Progenitor cell of endocrine pancreas (in vitro differentiated cells): ENCODE measurements around the gene RASSF3. TPM values are rescaled to one million over a fixed set of nuclear protein-coding genes. Genes with fewer than 3 reads are reported as not detected.
A peak's percentile ranks its signal among the peaks of the same experiment; 100 is the strongest.

Experiments used
- DNase-seq: peaks from one replicate; pipeline ENCODE4 v3.0.0; 2021; ENCODE audit warnings: low spot score; ENCODE audit not compliant: unreplicated experiment
- H3K27ac Mint-ChIP-seq: 2 replicates; pipeline ENCODE4 v1.8.0; 2021; ENCODE audit warnings: mild to moderate bottlenecking, moderate library complexity, mixed read lengths
- H3K27me3 Mint-ChIP-seq: 2 replicates; pipeline ENCODE4 v1.8.0; 2021; ENCODE audit warnings: mixed read lengths
- H3K36me3 Mint-ChIP-seq: 2 replicates; pipeline ENCODE4 v1.8.0; 2022; ENCODE audit warnings: mixed read lengths; ENCODE audit not compliant: insufficient read depth
- H3K4me1 Mint-ChIP-seq: 2 replicates; pipeline ENCODE4 v1.8.0; 2021; ENCODE audit warnings: low read depth, mixed read lengths
- H3K4me3 Mint-ChIP-seq: 2 replicates; pipeline ENCODE4 v1.8.0; 2021; ENCODE audit warnings: low read depth, mild to moderate bottlenecking, moderate library complexity, mixed read lengths
- H3K9me3 Mint-ChIP-seq: 2 replicates; pipeline ENCODE4 v1.8.0; 2021; ENCODE audit warnings: low read depth, mixed read lengths
- total RNA-seq: library from RNA; stranded (reverse); gene quantifications from 2 replicates; pipeline ENCODE4 v1.2.1, GENCODE V29; 2021
- TF ChIP-seq, protein P1 (sequence below): fragments of 200-600 bp; sonication (generic); IDR thresholded peaks from one replicate; pipeline ENCODE4 v1.5.0; 2021; ENCODE audit warnings: antibody characterized with exemption, mild to moderate bottlenecking; ENCODE audit not compliant: unreplicated experiment

RASSF3 gene
- total RNA-seq, 1 donor from 2014 or later: 20.7 TPM

DNA sequence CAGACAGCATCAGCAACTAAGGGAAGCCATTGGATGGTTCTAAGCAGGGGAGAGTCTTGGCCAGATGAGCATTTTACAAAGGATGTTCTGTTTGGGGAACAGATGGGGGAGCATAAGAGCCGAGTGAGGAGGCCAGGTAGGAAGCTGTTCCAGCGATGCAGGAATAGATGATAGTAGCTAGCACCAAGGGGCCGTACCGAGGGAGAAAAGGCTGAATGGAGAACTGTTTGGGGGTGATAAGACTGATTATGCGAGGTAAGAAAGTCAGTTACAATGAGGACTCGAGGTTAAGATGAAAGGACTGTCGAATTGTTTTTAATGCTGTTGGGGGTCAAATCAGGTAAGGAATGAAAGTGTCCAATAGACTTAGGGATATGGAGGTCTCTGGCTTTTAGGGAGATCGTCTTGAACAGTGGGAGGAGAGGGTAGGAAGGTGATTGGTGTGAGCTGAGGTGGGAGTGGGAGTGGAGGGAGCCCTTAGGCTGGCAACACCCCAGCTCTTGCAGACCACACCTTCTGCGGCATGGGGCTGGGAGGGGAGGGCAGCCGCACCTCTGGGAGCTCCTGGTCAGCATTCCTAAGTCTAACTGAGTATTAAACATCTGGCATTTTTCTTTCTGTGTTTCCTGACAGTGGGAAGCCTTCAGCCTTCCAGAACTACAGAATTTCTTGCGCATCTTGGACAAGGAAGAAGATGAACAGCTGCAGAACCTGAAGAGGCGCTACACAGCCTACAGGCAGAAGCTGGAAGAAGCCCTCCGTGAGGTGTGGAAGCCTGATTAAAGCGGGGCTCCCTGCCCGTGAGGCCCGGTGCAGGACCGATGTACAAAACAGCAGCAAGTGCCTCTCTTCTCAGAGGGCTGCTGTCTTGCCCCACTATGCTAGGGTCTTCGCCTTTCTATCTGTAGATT lies 84.1 kb downstream of the RASSF3 start:
- Mint-ChIP-seq H3K27ac (no peak overlapping the region), H3K4me3 (no peak overlapping the region), H3K27me3 (no peaks in the 10 kb centered on the region), H3K9me3 (no peaks in the 10 kb centered on the region), H3K36me3 (peaks cover 11% of the 10 kb centered on the region), H3K4me1 (peaks cover 20% of the 10 kb centered on the region)
- TF ChIP-seq, protein P1, sequence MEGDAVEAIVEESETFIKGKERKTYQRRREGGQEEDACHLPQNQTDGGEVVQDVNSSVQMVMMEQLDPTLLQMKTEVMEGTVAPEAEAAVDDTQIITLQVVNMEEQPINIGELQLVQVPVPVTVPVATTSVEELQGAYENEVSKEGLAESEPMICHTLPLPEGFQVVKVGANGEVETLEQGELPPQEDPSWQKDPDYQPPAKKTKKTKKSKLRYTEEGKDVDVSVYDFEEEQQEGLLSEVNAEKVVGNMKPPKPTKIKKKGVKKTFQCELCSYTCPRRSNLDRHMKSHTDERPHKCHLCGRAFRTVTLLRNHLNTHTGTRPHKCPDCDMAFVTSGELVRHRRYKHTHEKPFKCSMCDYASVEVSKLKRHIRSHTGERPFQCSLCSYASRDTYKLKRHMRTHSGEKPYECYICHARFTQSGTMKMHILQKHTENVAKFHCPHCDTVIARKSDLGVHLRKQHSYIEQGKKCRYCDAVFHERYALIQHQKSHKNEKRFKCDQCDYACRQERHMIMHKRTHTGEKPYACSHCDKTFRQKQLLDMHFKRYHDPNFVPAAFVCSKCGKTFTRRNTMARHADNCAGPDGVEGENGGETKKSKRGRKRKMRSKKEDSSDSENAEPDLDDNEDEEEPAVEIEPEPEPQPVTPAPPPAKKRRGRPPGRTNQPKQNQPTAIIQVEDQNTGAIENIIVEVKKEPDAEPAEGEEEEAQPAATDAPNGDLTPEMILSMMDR: no peak
- DNase-seq: no peak

DNA sequence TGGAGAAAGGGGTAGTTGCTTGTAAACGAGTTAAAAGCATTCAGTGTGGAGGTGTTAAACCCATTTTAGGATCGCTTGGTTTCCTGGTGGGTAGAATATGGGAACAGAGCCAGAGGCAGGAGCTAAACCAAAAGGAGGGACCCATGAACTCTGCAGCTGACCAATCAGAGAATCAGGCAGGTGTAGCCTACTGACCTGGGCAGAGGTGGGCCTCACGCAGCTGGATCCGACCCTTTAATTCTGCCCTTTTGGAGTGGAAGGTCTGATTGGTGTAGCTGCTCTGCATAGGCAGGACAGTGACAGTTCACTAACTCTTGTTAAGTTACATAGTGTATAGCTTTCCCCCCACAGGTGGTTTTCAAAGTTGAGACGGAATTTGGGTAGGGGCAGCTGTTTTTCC lies 85.3 kb downstream of the RASSF3 start:
- DNase-seq: no peak
- no peak overlapping the region for H3K4me3 Mint-ChIP-seq
- TF ChIP-seq, protein P1: no peak
- H3K27me3 Mint-ChIP-seq: no peaks in the 10 kb centered on the region
- H3K27ac Mint-ChIP-seq: no peak overlapping the region
- peaks cover 14% of the 10 kb centered on the region for H3K36me3 Mint-ChIP-seq
- peaks cover 20% of the 10 kb centered on the region for H3K4me1 Mint-ChIP-seq
- no peaks in the 10 kb centered on the region for H3K9me3 Mint-ChIP-seq

- no peak for DNase-seq
- Mint-ChIP-seq H3K27ac (no peak overlapping the region), H3K4me1 (peaks cover 19% of the 10 kb centered on the region), H3K27me3 (no peaks in the 10 kb centered on the region), H3K9me3 (no peaks in the 10 kb centered on the region), H3K4me3 (no peak overlapping the region), H3K36me3 (peaks cover 14% of the 10 kb centered on the region)
- TF ChIP-seq, protein P1: peak; percentile 50
Measured at GRCh38 chr12:64696080-64696741, 85.9 kb downstream of the RASSF3 start.

DNA sequence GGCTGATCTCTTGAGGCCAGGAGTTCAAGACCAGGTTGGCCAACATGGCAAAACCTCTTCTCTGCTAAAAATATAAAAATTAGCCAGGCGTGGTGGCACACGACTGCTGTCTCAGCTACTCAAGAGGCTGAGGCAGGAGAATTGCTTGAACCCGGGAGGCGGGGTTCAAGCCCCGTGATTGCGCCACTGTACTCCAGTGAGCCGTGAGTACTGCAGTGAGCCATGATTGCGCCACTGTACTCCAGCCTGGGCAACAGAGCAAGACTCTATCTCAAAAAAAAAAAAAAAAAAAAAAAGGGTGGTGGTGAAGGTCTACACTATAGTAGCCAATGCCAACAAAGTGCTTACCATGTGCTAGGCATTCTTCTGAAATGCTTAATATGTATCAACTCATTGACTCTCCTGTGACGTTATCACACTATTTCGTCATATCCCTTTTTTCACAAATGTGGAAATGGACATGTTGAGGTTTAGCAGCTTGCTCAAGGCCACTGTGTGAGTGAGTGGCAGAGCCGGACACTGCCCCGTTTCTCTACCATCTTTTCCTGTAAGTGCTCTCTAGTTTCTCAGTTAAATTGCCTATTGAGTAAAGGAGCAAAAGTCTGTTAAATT lies 89.3 kb downstream of the RASSF3 start:
- DNase-seq: no peak
- peaks cover 10% of the 10 kb centered on the region for H3K4me1 Mint-ChIP-seq
- no peaks in the 10 kb centered on the region for H3K27me3 Mint-ChIP-seq
- no peak overlapping the region for H3K4me3 Mint-ChIP-seq
- no peaks in the 10 kb centered on the region for H3K9me3 Mint-ChIP-seq
- H3K36me3 Mint-ChIP-seq: peaks cover 7% of the 10 kb centered on the region
- no peak overlapping the region for H3K27ac Mint-ChIP-seq
- TF ChIP-seq, protein P1: no peak

DNA sequence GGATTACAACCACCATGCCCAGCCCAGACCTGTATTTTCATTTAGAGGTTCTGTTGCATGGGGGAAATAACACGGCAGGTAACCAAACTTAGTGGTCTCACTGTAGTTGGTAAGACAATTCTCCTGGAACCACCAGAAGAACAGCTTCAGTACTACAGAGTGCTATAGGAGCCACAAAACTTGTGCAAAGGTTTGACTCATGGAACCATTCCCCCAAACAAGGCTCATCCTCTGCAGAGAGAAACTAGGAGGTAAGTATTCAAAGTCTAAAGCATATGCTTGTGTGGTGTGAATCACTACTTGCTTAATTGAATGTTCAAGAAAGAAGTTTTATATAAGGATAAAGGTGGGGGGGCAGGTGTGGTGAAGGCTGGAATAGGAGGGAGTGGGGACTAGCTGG lies 90.2 kb downstream of the RASSF3 start:
- H3K27ac Mint-ChIP-seq: no peak overlapping the region

More for the DNA sequence above, 90.2 kb downstream of the RASSF3 start:
- peaks cover 3% of the 10 kb centered on the region for H3K36me3 Mint-ChIP-seq
- no peak for DNase-seq
- no peaks in the 10 kb centered on the region for H3K9me3 Mint-ChIP-seq
- peaks cover 5% of the 10 kb centered on the region for H3K4me1 Mint-ChIP-seq
- TF ChIP-seq, protein P1: no peak
- H3K27me3 Mint-ChIP-seq: no peaks in the 10 kb centered on the region
- no peak overlapping the region for H3K4me3 Mint-ChIP-seq
